ENCODE data around the gene LHX3. TPM values are rescaled to one million over a fixed set of nuclear protein-coding genes. Genes with fewer than 3 reads are reported as not detected.

Gene LHX3
- total RNA-seq, 2 experiments from 2014 or later = 0.16 TPM; not detected in 1

DNA sequence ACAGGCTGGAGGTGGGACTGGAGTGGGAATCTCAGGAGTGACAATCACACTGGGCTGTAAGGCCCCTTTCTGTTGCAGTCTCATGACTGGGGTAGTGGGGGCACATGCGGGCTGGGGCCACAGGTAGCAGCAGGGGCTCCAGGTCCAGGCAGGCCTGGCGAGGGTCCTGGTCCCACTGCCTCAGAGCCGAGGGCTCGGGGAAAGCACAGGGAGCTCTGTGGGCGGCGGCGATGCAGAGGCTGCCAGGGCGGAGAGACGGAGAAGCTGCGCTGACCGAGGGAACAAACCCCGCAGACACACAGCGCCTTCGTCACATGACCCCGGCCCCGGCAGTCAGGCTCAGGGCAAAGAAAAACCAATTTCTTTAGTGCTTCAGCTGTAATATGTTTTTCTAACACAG, 5.3 kb upstream of the LHX3 start:
- POLR2A ChIA-PET = no interaction called here
- no peak for ATAC-seq
- peaks cover 32% of the 10 kb centered on the region for H3K36me3 Mint-ChIP-seq (ENCODE audit: low read depth)

DNA sequence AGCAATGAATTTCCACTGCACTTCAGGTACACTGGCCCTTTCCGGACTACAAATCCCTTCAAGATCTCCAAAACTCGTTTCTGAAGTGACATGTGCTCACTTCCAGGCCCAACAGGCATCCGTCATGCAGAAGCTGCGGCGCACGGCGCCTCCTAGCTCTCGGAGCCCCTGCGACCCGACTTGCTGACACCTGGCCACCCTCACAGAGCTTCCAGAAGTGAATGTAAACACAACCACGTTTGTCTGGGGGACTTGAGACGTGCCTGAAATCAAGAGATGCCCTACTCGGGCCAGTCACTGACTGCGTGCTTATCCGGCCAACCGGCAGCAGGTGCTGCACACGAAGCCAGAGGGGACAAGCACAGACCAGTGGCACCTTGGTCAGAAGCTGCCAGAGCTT, 4.9 kb upstream of the LHX3 start:
- POLR2A ChIA-PET = no interaction called here
- H3K27ac Mint-ChIP-seq = no peak overlapping the region
- H3K36me3 Mint-ChIP-seq (ENCODE audit: low read depth) = peaks cover 27% of the 10 kb centered on the region
- no peak overlapping the region for H3K4me3 Mint-ChIP-seq
- DNase-seq = no peak
- peaks cover 2% of the 10 kb centered on the region for H3K9me3 Mint-ChIP-seq (ENCODE audit: insufficient read depth)
- no peaks in the 10 kb centered on the region for H3K27me3 Mint-ChIP-seq (ENCODE audit: low read depth)
- ATAC-seq = no peak
- no peaks in the 10 kb centered on the region for H3K4me1 Mint-ChIP-seq (ENCODE audit: low read depth)
- CTCF ChIA-PET = no interaction called here

More for the DNA sequence above, 5.3 kb upstream of the LHX3 start:
- Mint-ChIP-seq H3K9me3 (ENCODE audit: insufficient read depth) (peaks cover 3% of the 10 kb centered on the region), H3K4me1 (ENCODE audit: low read depth) (no peaks in the 10 kb centered on the region), H3K27me3 (ENCODE audit: low read depth) (no peaks in the 10 kb centered on the region), H3K4me3 (no peak overlapping the region), H3K27ac (no peak overlapping the region)
- CTCF ChIA-PET = no interaction called here
- DNase-seq = no peak

DNA sequence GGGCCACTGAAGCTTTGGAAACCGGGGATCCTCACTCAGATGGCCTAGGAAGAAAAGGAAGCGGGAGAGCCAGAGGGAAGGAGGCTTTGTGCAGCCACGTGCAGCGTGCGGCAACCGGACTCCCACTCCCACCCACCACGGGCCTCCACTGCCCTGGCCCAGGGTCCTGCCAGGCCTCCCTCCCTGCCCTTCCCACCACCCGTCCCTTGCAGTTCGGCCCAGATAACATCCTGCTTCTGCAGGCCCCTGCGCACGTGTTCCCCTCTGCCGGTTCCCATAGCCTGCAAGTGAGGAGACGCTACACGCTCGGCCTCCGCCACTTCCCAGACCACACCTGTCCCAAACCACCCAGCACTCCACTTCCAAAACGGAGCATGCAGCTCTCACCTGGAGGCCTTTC, 4.3 kb upstream of the LHX3 start:
- no peaks in the 10 kb centered on the region for H3K4me1 Mint-ChIP-seq (ENCODE audit: low read depth)
- no peaks in the 10 kb centered on the region for H3K9me3 Mint-ChIP-seq (ENCODE audit: insufficient read depth)
- no peak overlapping the region for H3K27ac Mint-ChIP-seq
- DNase-seq (no peak), ATAC-seq (no peak)
- peaks cover 1% of the 10 kb centered on the region for H3K27me3 Mint-ChIP-seq (ENCODE audit: low read depth)
- POLR2A ChIA-PET = no interaction called here
- peaks cover 21% of the 10 kb centered on the region for H3K36me3 Mint-ChIP-seq (ENCODE audit: low read depth)
- CTCF ChIA-PET = no interaction called here
- H3K4me3 Mint-ChIP-seq = no peak overlapping the region

DNA sequence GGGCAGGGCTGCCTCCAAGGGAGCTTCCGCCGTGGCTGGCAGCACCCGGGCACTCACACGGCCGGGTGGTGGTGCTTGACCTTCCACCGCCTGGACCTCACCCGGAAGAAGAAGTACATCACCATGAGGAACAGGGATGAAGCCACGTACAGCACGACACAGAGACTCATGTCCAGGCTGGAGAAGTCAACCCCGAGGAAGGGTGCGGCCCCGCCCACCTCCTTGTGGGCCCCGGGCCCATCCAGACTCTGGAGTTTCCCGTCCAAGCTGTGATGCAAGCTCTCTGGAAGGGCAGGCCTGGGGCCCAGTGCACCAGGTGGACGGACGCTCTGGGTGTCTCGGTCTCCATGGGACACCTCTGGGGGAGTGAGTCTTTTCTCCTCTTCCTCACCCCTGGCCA, 3.7 kb upstream of the LHX3 start:
- ChIA-PET POLR2A (no interaction called here), CTCF (no interaction called here)
- Mint-ChIP-seq H3K27me3 (ENCODE audit: low read depth) (peaks cover 7% of the 10 kb centered on the region), H3K4me1 (ENCODE audit: low read depth) (no peaks in the 10 kb centered on the region), H3K27ac (no peak overlapping the region), H3K4me3 (no peak overlapping the region), H3K36me3 (ENCODE audit: low read depth) (peaks cover 16% of the 10 kb centered on the region), H3K9me3 (ENCODE audit: insufficient read depth) (no peaks in the 10 kb centered on the region)
- DNase-seq = no peak
- ATAC-seq = no peak

DNA sequence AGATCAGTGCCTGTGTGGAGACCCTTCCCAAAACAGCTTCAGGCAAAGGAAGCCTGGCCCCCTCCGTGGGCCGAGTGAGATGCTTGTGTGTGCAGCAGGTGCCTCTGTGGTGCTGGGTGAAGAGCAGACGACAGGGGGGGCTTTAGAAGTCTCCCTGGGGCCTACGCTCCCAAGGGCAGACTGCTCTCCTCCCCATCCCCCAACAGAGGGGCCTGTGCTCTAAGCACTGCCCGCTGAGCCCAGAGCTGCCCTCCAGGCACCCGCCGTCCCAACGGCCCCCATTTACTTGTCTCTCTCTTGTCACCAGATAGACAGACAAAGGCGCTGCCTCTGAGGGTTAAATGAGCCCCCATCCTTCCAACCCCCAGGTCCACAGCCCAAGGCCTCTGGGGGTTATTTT, 2.7 kb upstream of the LHX3 start:
- H3K9me3 Mint-ChIP-seq (ENCODE audit: insufficient read depth) = no peaks in the 10 kb centered on the region
- peaks cover 5% of the 10 kb centered on the region for H3K36me3 Mint-ChIP-seq (ENCODE audit: low read depth)
- peaks cover 12% of the 10 kb centered on the region for H3K27me3 Mint-ChIP-seq (ENCODE audit: low read depth)
- no peaks in the 10 kb centered on the region for H3K4me1 Mint-ChIP-seq (ENCODE audit: low read depth)
- ATAC-seq = no peak
- ChIA-PET CTCF (no interaction called here), POLR2A (no interaction called here)
- H3K4me3 Mint-ChIP-seq = no peak overlapping the region
- no peak overlapping the region for H3K27ac Mint-ChIP-seq
- DNase-seq = no peak

DNA sequence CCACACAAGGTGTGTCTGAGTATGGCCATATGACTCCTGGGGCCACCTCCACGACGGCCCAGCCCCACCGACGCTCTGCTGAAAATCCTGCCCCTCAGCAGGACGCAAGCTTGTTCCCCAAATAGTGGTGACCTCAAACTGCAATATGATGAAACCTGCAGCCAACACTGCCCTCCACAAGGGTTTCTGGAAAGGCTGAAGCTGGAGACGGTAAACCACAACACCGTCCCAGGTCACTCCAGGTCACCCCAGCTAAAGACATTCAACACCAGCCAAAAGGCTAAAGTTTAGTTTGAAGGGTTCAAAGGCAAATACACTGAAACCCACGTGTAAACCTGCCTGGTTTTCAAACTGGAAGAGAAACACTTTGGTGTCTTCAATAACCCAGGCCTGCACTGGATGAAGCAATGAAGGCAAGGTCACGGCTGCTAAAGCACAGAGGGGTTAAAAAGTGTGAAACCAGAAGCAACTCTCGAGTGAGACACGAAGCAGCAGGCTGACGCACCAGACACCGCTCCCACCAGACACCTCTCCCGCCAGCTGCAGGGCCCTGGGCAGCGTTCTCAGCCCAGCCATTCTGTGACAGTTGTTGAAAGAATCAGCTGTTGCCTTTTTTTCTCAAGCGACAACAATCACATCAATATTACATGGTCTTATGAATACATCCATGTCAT, 1.8 kb upstream of the LHX3 start:
- POLR2A ChIA-PET = no interaction called here
- no peak overlapping the region for H3K4me3 Mint-ChIP-seq
- no peak overlapping the region for H3K27ac Mint-ChIP-seq
- no peaks in the 10 kb centered on the region for H3K9me3 Mint-ChIP-seq (ENCODE audit: insufficient read depth)
- peaks cover 12% of the 10 kb centered on the region for H3K27me3 Mint-ChIP-seq (ENCODE audit: low read depth)
- ATAC-seq (no peak), DNase-seq (no peak)
- no peaks in the 10 kb centered on the region for H3K4me1 Mint-ChIP-seq (ENCODE audit: low read depth)
- H3K36me3 Mint-ChIP-seq (ENCODE audit: low read depth) = peaks cover 4% of the 10 kb centered on the region
- CTCF ChIA-PET = interaction anchor here (1.0 kb wide), 1 partner anchor 18 kb away, joined by 3 read pairs; no protein-coding TSS in a partner anchor

DNA sequence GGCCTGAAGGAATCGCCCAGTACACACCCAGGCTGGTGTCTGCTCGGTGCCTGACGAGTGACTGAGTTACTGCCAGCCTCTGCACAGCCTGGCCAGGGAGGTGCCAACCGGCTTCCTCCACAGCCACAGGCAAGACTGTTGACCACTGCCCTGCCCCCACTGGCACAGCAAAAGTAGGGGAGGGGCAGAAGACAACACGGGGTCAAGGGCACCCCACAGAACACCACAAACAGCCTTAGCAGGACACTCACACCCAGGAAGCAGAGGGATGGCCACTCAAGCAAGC, 722 bp upstream of the LHX3 start:
- H3K27ac Mint-ChIP-seq = no peak overlapping the region
- peaks cover 4% of the 10 kb centered on the region for H3K36me3 Mint-ChIP-seq (ENCODE audit: low read depth)
- CTCF ChIA-PET = interaction anchor here (1.0 kb wide), 1 partner anchor 19 kb away, joined by 3 read pairs; no protein-coding TSS in a partner anchor
- ATAC-seq (no peak), DNase-seq (no peak)
- H3K4me3 Mint-ChIP-seq = no peak overlapping the region
- H3K4me1 Mint-ChIP-seq (ENCODE audit: low read depth) = no peaks in the 10 kb centered on the region
- H3K27me3 Mint-ChIP-seq (ENCODE audit: low read depth) = peaks cover 18% of the 10 kb centered on the region
- POLR2A ChIA-PET = no interaction called here
- no peaks in the 10 kb centered on the region for H3K9me3 Mint-ChIP-seq (ENCODE audit: insufficient read depth)

DNA sequence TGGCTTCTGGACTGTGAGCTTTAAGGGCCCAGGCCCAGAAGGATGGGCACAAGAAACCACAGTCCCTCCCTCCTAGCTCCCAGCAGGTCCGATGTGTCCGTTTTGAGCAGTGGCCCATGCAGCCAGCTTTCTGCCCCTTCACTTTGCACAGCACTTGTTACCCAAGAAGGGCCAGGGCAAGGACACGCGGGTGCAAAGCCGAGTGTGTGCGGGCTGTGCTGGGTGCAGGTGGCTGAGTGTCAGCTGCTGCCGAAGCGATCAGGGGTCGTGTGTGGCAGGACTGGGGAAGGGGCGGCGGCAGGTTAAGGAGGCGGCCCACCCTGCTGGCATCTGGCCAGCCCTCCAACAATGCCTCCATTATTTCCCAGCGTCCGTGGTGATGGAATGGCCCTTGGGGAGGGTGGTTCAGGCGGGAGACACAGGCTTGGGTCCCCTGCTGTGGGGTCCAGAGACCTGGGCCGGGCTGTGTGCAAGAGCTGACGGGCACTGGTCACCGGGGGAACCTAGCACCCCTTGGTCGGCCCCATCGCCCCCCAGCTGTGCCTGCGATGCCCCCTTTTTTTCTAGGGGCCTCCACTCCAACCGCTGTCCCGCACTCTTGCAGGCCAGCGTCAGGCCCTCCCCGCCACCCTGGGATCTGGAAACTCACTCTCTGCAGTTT, 653 bp downstream of the LHX3 start:
- peaks cover 4% of the 10 kb centered on the region for H3K36me3 Mint-ChIP-seq (ENCODE audit: low read depth)
- H3K9me3 Mint-ChIP-seq (ENCODE audit: insufficient read depth) = no peaks in the 10 kb centered on the region
- peaks cover 24% of the 10 kb centered on the region for H3K27me3 Mint-ChIP-seq (ENCODE audit: low read depth)
- H3K4me3 Mint-ChIP-seq = no peak overlapping the region
- H3K4me1 Mint-ChIP-seq (ENCODE audit: low read depth) = no peaks in the 10 kb centered on the region
- DNase-seq = no peak
- H3K27ac Mint-ChIP-seq = no peak overlapping the region
- CTCF ChIA-PET = no interaction called here
- no peak for ATAC-seq
- POLR2A ChIA-PET = no interaction called here

DNA sequence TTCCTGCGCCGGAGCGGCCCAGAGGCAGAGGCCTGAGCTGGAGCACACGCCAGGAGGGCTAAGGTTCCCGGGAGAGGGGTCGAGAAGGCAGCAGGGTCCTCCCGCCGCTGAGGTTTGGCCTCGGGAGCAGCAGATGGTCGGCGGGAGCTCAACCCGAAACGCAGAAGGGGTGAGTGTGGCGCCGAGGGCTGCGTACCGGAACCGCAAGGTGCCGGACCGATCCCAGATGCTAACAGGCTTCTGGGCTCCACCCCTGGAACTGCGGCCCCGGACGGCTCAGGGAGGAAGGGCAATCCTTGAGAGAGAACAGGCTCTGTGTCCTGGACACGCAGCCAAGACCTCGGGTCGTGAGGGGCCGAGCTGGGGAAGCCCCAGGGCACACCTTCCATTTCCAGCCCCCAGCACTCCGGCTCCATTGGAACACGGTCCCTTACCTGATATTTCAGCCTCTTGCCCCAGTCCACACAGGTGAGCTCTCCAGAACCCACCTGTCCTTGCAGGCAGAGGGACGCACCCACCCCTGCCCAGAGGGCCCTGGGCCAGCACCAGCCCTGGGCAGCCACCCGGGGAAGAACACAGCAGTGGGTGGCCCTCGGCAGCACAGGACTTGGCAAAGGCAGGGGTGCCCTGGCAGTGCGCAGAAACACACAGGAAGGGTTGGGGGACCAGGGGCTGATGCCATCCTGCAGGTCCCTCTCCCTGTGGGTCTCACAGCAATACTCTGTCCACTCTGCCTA, 1.4 kb downstream of the LHX3 start:
- no peak overlapping the region for H3K4me3 Mint-ChIP-seq
- peaks cover 4% of the 10 kb centered on the region for H3K36me3 Mint-ChIP-seq (ENCODE audit: low read depth)

DNA sequence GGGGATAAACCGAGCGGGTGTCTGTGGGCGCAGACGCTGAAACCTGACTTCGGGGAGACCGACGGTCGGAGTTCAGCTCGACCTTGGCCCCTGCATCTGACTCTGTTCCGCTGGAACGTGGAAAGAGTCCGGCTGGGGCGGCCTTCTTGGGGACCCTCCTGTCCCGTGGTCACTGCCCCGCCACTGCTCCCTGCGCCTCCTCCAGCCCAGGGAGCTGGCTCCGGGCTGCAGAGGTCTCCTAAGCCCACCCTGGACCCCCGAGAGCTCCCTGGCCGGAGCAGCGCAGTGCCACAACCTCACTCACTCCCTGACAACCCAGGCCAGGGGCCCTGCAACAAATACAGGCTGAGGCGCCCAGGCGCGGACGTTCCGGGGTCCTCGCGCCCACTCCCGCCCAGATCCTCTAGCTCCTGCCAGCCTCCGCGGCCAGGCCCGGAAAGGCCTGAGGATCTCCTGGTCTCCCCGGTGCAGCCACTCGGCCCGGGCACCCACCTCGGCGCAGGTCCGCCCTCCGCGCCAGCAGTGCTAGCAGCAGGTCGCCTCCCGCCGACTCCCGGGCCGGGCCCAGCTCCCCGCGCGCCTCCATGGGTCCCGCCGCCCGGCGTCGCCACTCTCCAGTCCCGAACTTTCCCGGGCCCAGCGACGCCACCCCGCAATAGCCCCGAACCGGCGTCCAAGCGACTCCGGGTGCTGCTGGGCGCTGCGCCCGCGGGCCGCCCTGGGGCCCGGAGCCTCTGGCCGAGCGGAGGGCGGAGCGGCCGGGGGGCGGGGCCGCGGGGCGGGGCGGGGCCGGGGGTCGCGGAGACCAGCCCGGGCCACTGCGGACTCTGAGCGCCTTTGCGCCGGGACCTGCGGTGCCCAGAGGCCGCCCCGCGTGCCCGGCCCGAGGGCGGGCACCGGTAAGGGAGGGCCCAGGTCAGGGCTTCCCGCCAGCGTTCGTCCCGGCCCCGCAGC, 2.2 kb downstream of the LHX3 start:
- CTCF ChIA-PET = no interaction called here
- no peak for ATAC-seq
- Mint-ChIP-seq H3K27me3 (ENCODE audit: low read depth) (peaks cover 32% of the 10 kb centered on the region), H3K36me3 (ENCODE audit: low read depth) (peaks cover 2% of the 10 kb centered on the region), H3K4me3 (no peak overlapping the region), H3K4me1 (ENCODE audit: low read depth) (no peaks in the 10 kb centered on the region), H3K9me3 (ENCODE audit: insufficient read depth) (no peaks in the 10 kb centered on the region), H3K27ac (no peak overlapping the region)
- DNase-seq = no peak
- POLR2A ChIA-PET = interaction anchor here (0.6 kb wide), 1 partner anchor 1500 kb away, joined by 3 read pairs; no protein-coding TSS in a partner anchor

More for the DNA sequence above, 1.4 kb downstream of the LHX3 start:
- ATAC-seq (no peak), DNase-seq (no peak)
- no peak overlapping the region for H3K27ac Mint-ChIP-seq
- H3K9me3 Mint-ChIP-seq (ENCODE audit: insufficient read depth) = no peaks in the 10 kb centered on the region
- H3K27me3 Mint-ChIP-seq (ENCODE audit: low read depth) = peaks cover 24% of the 10 kb centered on the region
- POLR2A ChIA-PET = no interaction called here
- no peaks in the 10 kb centered on the region for H3K4me1 Mint-ChIP-seq (ENCODE audit: low read depth)
- CTCF ChIA-PET = no interaction called here

DNA sequence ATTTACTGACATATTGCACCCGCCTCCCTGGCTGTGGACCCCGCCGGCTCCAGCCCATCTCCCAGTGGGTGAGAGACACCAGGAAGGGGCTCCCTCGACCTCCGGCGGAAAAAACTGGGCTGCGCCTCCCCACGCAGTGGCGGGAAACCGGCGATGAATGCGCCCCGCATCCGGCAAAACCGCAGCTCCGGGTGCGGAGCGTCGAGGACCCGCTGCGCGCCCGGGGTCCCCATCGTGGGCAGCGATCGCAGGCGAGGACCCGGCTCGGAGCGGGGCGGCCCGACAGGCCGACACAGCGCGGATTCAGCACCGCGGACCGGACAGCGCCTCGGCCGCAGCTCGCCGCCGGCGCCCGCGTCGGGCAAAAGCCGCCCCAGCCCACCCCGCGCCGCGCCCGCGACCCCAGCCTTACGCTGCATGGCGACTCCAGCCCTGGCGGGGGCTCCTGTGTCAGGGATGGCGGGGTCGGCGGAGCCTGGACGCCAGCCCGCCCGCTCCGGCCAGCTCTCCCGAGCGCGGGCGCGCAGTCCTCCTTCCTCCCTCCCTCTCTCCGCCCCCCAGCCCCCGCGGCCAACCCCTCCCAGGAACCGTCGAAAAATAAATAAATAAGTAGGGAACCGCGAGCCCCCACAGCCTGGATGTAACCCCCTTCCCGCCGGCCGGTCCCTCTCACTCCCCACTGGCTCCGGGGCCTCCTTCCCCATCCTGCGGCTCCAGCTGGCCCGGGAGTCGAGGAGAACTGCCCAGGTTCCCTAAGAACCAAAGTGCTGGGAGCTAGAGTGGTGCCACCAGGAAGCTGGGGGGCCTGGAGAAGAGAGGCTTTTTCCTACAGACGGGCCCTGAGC, 3.1 kb downstream of the LHX3 start:
- H3K27me3 Mint-ChIP-seq (ENCODE audit: low read depth) = peaks cover 37% of the 10 kb centered on the region

More for the DNA sequence above, 3.1 kb downstream of the LHX3 start:
- Mint-ChIP-seq H3K9me3 (ENCODE audit: insufficient read depth) (no peaks in the 10 kb centered on the region), H3K36me3 (ENCODE audit: low read depth) (peaks cover 2% of the 10 kb centered on the region), H3K4me3 (no peak overlapping the region), H3K27ac (no peak overlapping the region), H3K4me1 (ENCODE audit: low read depth) (peaks cover under 1% of the 10 kb centered on the region)
- ChIA-PET POLR2A (interaction anchor here (0.6 kb wide), 1 partner anchor 1501 kb away, joined by 3 read pairs; no protein-coding TSS in a partner anchor), CTCF (no interaction called here)
- DNase-seq (peak; percentile 28), ATAC-seq (no peak)
